Stomach (tissue), 9 donors: ENCODE results near the gene INTU. TPM values are rescaled to one million over a fixed set of nuclear protein-coding genes. Genes with fewer than 3 reads are reported as not detected.

Experiments
- DNase-seq, 2 donors: peaks; one replicate each; pipeline versions ENCODE4 v3.0.0 to v3.0.0-alpha.2; 2013 to 2019
- H3K27ac ChIP-seq, 5 donors: fragments of 200-600 bp in 4 of 5; sonication (generic) in 4 of 5; one replicate each; pipeline ENCODE4 v1.5.1; 2013 to 2019; ENCODE audit warnings: mild to moderate bottlenecking in 1 of 5, moderate library complexity in 1 of 5
- H3K27me3 ChIP-seq, 3 donors: fragments of 200-600 bp; sonication (generic); one replicate each; pipeline ENCODE4 v1.5.1; 2017 to 2019; ENCODE audit warnings: mixed run types in 1 of 3
- H3K36me3 ChIP-seq, 4 donors: fragments of 200-600 bp; sonication (generic); 1 replicate in 3 of 4; 2 replicates in 1 of 4; pipeline ENCODE4 v1.5.1; 2016 to 2019
- H3K4me1 ChIP-seq, 4 donors: fragments of 200-600 bp; sonication (generic); one replicate each; pipeline ENCODE4 v1.5.1; 2016 to 2019
- H3K4me3 ChIP-seq, 4 donors: fragments of 200-600 bp; sonication (generic) in 3 of 4; one replicate each; pipeline ENCODE4 v1.5.1; 2016 to 2019; ENCODE audit warnings: mild to moderate bottlenecking in 1 of 4
- H3K9me3 ChIP-seq, 4 donors: fragments of 200-600 bp; sonication (generic); one replicate each; pipeline ENCODE4 v1.5.1; 2016 to 2019
- EP300 ChIP-seq: sonication (generic); formaldehyde crosslinking; IDR thresholded peaks from one replicate; pipeline ENCODE4 v1.6.1; 2017; ENCODE audit warnings: antibody characterized with exemption
- POLR2A ChIP-seq, 4 donors: fragments of 450-650 bp; IDR thresholded peaks; one replicate each; pipeline ENCODE4 v1.6.1; 2016; ENCODE audit warnings: antibody characterized with exemption in 4 of 4, control low read depth in 2 of 4, mild to moderate bottlenecking in 1 of 4, moderate library complexity in 1 of 4
- POLR2AphosphoS5 ChIP-seq, 3 donors: sonication (generic); formaldehyde crosslinking; IDR thresholded peaks; one replicate each; pipeline ENCODE4 v1.6.1; 2016; ENCODE audit warnings: antibody characterized with exemption in 3 of 3
- WGBS, 5 donors: extraction: QIAGEN DNeasy Blood & Tissue Kit in 3 of 5; methylation state at CpG; one replicate each; pipeline versions ENCODE4 v1.1.5 to v1.1.7; 2013 to 2018; 5-methylcytosine and 5-hydroxymethylcytosine counted together
- intact Hi-C: fragments of 100-400 bp; cut with DNase I; formaldehyde crosslinking; loops from one replicate; pipeline ENCODE4 v1.15.1; 2023; ENCODE audit warnings: low total_unique reads
- polyA plus RNA-seq, 3 donors: library from polyadenylated mRNA; stranded (reverse); fragments of 200-250 nt; gene quantifications; one replicate each; pipeline ENCODE4 v1.2.3, GENCODE V29; 2013
- total RNA-seq, 5 donors: library from RNA; depleted of rRNA; stranded (reverse); fragments of >200 nt; gene quantifications; one replicate each; pipeline versions ENCODE4 v1.1.0 to v1.2.3, GENCODE V29; 2014 to 2016
- TF ChIP-seq, protein P1 (sequence below), 7 experiments: fragments of 450-650 bp in 4 of 7; fragments of 200-600 bp in 3 of 7; sonication (generic) in 3 of 7; IDR thresholded peaks; one replicate each; pipeline ENCODE4 v1.5.1; 2016 to 2019; ENCODE audit warnings: antibody characterized with exemption in 7 of 7, control low read depth in 2 of 7, mild to moderate bottlenecking in 1 of 7
- donor health status: healthy with polysubstance abuse.
- donor health status: Bipolar disorder and iron deficiency.
- donor health status: healthy.

The INTU gene
- total and polyA plus RNA-seq, 8 donors = 0.62 to 42.9 (median 5.6) TPM

DNA sequence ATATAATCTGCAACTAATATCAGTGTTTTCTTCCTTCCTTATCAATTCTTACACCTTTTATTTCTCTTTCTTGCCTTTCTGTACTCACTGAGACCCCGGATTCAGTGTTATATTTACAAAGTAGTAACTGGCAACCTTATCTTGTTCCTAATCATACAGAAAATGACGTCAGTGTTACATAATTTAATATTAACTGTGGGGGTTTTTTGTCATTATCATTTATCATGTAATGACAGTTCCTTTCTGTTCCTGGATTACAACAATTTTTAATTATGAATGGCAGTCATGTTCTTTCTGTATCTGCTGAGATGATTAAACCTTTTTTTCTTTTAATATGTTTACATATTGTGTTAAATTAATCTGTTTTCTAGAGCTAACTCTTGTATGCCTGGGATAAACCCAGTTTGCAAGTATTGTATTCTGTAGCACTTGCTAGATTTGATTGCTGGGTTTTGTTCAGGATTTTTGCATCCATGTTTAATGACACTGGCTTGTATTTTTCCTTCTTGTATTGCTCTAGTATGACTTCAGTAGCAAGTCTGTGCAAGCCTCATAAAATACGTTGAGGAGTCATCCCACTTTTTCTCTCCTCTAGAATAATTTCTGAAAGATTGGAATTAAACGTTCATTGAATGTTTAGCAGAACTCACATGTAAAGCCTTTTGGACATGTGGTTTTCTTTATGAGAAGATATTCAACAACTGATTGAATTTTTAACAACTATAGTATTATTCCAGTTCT is 138.9 kb downstream of the INTU start:
- WGBS, 5 donors = 36 to 52% (median 45%) methylated on average over 4 of the region's 4 CpGs
- Histone ChIP-seq H3K27me3 (no peaks in the 10 kb centered on the region), H3K4me1 (no peaks in the 10 kb centered on the region), H3K27ac (no peak overlapping the region), H3K4me3 (no peak overlapping the region), H3K9me3 (no peaks in the 10 kb centered on the region), H3K36me3 (no peaks in the 10 kb centered on the region)
- TF ChIP-seq POLR2A (IDR thresholded peaks at IDR 0.05) = no peak
- no peak for TF ChIP-seq POLR2AphosphoS5 (IDR thresholded peaks at IDR 0.05)
- TF ChIP-seq, protein P1, sequence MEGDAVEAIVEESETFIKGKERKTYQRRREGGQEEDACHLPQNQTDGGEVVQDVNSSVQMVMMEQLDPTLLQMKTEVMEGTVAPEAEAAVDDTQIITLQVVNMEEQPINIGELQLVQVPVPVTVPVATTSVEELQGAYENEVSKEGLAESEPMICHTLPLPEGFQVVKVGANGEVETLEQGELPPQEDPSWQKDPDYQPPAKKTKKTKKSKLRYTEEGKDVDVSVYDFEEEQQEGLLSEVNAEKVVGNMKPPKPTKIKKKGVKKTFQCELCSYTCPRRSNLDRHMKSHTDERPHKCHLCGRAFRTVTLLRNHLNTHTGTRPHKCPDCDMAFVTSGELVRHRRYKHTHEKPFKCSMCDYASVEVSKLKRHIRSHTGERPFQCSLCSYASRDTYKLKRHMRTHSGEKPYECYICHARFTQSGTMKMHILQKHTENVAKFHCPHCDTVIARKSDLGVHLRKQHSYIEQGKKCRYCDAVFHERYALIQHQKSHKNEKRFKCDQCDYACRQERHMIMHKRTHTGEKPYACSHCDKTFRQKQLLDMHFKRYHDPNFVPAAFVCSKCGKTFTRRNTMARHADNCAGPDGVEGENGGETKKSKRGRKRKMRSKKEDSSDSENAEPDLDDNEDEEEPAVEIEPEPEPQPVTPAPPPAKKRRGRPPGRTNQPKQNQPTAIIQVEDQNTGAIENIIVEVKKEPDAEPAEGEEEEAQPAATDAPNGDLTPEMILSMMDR (IDR thresholded peaks at IDR 0.05) = no peak
- TF ChIP-seq EP300 = no peak
- peak in 1 of 2 donors; percentile 10 for DNase-seq
- intact Hi-C loops = no loop called here

DNA sequence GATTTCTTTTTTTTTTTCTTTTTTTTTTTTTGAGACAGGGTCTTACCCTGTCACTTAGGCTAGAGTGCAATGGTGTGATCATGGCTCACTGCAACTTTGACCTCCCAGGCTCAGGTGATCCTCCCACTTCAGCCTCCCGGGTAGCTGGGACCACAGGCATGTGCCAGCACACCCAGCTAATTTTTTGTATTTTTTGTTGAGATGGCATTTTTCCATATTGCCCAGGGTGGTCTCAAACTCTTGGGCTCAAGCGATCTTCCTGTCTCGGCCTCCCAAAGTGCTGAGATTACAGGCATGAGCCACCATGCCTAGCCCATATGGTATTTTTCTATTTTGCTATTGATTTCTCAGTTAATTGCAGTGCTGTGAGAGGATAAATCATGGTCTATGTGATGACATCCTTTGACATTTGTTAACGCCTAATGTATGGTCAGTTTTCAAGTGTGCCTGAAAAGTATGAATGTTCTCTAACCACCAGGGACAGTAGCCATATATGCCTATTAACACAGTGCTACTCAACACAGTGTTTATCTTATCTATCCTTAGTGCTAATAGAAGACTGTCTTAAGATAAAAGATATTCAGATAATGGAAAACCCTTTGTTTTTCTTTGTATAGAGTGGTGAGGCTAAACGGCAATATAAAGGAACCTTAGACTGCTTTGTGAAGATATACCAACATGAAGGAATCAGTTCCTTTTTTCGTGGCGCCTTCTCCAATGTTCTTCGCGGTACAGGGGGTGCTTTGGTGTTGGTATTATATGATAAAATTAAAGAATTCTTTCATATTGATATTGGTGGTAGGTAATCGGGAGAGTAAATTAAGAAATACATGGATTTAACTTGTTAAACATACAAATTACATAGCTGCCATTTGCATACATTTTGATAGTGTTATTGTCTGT is 140.3 kb downstream of the INTU start:
- no peak for DNase-seq
- 85 to 91% (median 86%) methylated on average over 10 of the region's 10 CpGs for WGBS, 5 donors
- no peaks in the 10 kb centered on the region for H3K27me3 ChIP-seq
- intact Hi-C loops = no loop called here
- TF ChIP-seq, protein P1 (IDR thresholded peaks at IDR 0.05) = no peak
- TF ChIP-seq POLR2A (IDR thresholded peaks at IDR 0.05) (no peak), POLR2AphosphoS5 (IDR thresholded peaks at IDR 0.05) (no peak), EP300 (no peak)
- no peaks in the 10 kb centered on the region for H3K36me3 ChIP-seq
- no peaks in the 10 kb centered on the region for H3K9me3 ChIP-seq
- no peak overlapping the region for H3K4me3 ChIP-seq
- H3K4me1 ChIP-seq = no peaks in the 10 kb centered on the region
- no peak overlapping the region for H3K27ac ChIP-seq

DNA sequence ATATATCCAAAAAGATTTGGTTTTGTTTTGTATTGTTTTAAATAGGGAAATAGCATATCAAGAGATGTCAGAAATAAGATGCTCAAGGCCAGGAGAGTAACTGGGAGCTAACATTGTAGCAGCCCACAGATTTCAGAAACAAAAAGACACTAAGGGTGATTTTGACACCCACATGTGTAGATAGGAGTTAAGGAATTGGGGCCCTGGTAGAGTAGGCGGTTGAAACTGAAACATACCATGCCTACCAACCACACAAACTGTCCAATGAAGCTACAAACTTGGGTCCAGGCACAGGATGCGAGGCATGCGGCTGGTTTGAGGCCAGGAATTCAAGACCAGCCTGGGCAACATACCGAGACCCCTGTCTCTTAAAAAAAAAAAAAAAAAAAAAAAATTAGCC is 143.1 kb downstream of the INTU start:
- Histone ChIP-seq H3K4me3 (no peak overlapping the region), H3K4me1 (no peaks in the 10 kb centered on the region), H3K9me3 (no peaks in the 10 kb centered on the region), H3K36me3 (no peaks in the 10 kb centered on the region), H3K27me3 (no peaks in the 10 kb centered on the region), H3K27ac (no peak overlapping the region)
- WGBS, 5 donors = 93 to 100% (median 94%) methylated on average over 4 of the region's 4 CpGs
- no peak for TF ChIP-seq POLR2A (IDR thresholded peaks at IDR 0.05)
- TF ChIP-seq, protein P1 (IDR thresholded peaks at IDR 0.05) = no peak
- TF ChIP-seq EP300 = no peak
- TF ChIP-seq POLR2AphosphoS5 (IDR thresholded peaks at IDR 0.05) = no peak
- DNase-seq = no peak
- intact Hi-C loops = no loop called here

Other genes starting within 250 kb of the INTU start
- gene SLC25A31, start 97.4 kb downstream of the INTU start, total RNA-seq = not detected
- gene SLC25A31, start 97.4 kb downstream of the INTU start, polyA plus RNA-seq = not detected
- gene HSPA4L, start 149.4 kb downstream of the INTU start, total RNA-seq = 10 to 100 TPM in 1 of 5 donors, 1 to 10 TPM in 3, under 1 TPM in 1; 0.87 to 17.0 (median 3.7) TPM
- 1 to 10 TPM in 2 of 3 donors, under 1 TPM in 1; 0.56 to 2.8 (median 1.2) TPM for gene HSPA4L, start 149.4 kb downstream of the INTU start, polyA plus RNA-seq
- 10 to 100 TPM in 2 of 5 donors, 1 to 10 TPM in 3; 1.2 to 13.8 (median 9.9) TPM for gene PLK4, start 247.9 kb downstream of the INTU start, total RNA-seq
- gene PLK4, start 247.9 kb downstream of the INTU start, polyA plus RNA-seq = 1 to 10 TPM; 1.5 to 3.2 (median 2.0) TPM